OCI-LY7 (cell line): ENCODE results near the gene BOK.

ENCODE experiments used
- CTCF ChIP-seq: fragments of 200-600 bp; sonication (generic); conservative IDR thresholded peaks from 2 replicates; pipeline ENCODE4 v1.5.1; 2014; ENCODE audit warnings: mild to moderate bottlenecking, antibody characterized with exemption, low read length, moderate library complexity, mixed read lengths
- EZH2phosphoT487 ChIP-seq: fragments of 200-600 bp; sonication (generic); IDR thresholded peaks from 2 replicates; pipeline ENCODE4 v1.6.1; 2018; ENCODE audit warnings: low read depth, borderline replicate concordance, mild to moderate bottlenecking, mixed run types, antibody characterized with exemption, low read length, moderate library complexity, mixed read lengths

DNA sequence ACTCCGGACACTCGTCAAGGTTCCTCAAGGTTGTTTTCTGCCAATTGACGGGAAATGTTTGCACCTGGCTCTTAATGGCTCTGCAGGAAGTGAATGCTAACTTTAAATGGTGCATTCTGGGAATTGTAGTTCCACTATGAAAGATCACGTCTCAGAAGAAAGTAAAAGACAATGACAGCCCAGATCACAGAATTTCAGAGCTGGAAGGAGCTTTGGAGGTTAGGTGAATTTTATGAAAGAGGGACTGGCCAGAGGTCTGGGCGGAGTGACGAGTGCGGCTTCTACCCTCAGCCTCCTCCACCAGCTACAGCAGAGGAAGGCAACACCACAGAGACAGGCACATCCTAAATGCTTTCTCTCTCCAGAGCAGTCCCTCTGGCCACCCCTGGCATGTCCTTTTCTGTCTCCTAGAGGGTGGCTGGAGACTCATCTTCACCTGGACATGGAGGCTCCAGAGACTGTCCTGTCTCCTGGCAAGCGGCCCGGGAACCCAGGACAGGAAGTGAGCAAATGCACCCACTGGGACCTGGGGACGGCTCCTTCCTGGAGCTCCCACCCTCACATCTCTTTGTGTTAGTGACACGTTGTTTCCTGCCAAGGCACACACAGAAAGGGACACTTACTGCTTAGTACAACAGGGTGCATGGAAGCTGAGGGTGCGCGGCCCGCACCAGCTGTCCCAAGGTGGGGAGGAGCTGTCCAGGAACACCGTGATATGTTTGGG is 59.0 kb downstream of the BOK start:
- TF ChIP-seq CTCF (no peak), EZH2phosphoT487 (no peak)
